ENCODE results near the gene ENDOU. TPM values are rescaled to one million over a fixed set of nuclear protein-coding genes. Genes with fewer than 3 reads are reported as not detected.
"Not testable (repeated sequence)": the region's sequence is repeated elsewhere in the genome, so short reads cannot be mapped to it uniquely, and the experiment has no call there.

ENDOU gene
- total and polyA plus RNA-seq, 2 donors from 2014 or later = 0.28 to 0.91 TPM

DNA sequence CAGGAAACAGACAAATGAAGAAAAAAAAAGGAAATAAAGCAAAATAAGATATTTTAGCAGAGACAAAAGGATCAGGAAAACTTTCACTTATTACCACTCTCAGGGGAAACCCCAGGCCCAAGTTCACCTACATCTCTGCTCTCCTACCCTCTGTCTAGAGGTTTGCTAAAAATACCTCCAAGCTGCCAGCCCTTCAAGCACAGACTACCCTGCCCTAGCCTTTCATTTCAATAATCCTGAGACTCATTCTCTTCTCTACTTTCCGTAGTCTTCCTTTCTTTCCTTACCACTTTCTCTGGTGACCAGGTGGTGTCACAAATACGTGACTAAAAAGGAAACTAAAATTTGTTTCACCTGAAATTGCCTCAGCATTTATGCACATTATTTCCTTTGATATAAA is 53.2 kb downstream of the ENDOU start:
- FAIRE-seq = no peak
- no peaks in the 10 kb centered on the region for H3K27me3 ChIP-seq (ENCODE audit: control insufficient read depth, insufficient read depth, low read length)

DNA sequence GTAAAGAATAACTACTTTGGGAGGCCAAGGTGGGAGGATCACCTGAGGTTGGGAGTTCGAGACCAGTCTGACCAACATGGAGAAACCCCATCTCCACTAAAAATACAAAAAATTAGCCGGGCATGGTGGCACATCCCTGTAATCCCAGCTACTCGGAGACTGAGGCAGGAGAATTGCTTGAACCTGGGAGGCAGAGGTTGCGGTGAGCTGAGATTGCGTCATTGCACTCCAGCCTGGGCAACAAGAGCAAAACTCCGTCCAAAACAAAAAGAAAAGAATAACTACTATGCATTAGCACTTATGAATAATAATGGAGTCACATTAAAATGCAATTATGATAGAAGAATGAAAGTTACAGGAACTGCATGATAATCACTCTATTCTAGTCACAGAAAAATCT is 57.4 kb downstream of the ENDOU start:
- H3K27me3 ChIP-seq (ENCODE audit: control insufficient read depth, insufficient read depth, low read length); H3K9ac ChIP-seq (ENCODE audit: low read length in 3 of 3); H3K4me1 ChIP-seq (ENCODE audit: control insufficient read depth in 2 of 3, insufficient read depth in 2 of 3, low read depth in 1 of 3, low read length in 3 of 3); H3K27ac ChIP-seq (ENCODE audit: low read depth in 2 of 2, low read length in 2 of 2); intact Hi-C loops (cut with DNase I); DNase-seq; FAIRE-seq; H3K4me3 ChIP-seq (ENCODE audit: low read length in 3 of 3); H3K9me3 ChIP-seq (ENCODE audit: control insufficient read depth in 2 of 3, insufficient read depth in 1 of 3, low read length in 3 of 3): not testable (repeated sequence)
- peaks cover 6 to 20% (median 9%) of the 10 kb centered on the region in 3 donors for H3K36me3 ChIP-seq (ENCODE audit: control insufficient read depth in 2 of 3, insufficient read depth in 3 of 3, low read length in 3 of 3)

More for the DNA sequence above, 53.2 kb downstream of the ENDOU start:
- H3K9ac ChIP-seq (ENCODE audit: low read length in 3 of 3) = no peak overlapping the region
- no peaks in the 10 kb centered on the region for H3K4me1 ChIP-seq (ENCODE audit: control insufficient read depth in 2 of 3, insufficient read depth in 2 of 3, low read depth in 1 of 3, low read length in 3 of 3)
- TF ChIP-seq, protein P1, sequence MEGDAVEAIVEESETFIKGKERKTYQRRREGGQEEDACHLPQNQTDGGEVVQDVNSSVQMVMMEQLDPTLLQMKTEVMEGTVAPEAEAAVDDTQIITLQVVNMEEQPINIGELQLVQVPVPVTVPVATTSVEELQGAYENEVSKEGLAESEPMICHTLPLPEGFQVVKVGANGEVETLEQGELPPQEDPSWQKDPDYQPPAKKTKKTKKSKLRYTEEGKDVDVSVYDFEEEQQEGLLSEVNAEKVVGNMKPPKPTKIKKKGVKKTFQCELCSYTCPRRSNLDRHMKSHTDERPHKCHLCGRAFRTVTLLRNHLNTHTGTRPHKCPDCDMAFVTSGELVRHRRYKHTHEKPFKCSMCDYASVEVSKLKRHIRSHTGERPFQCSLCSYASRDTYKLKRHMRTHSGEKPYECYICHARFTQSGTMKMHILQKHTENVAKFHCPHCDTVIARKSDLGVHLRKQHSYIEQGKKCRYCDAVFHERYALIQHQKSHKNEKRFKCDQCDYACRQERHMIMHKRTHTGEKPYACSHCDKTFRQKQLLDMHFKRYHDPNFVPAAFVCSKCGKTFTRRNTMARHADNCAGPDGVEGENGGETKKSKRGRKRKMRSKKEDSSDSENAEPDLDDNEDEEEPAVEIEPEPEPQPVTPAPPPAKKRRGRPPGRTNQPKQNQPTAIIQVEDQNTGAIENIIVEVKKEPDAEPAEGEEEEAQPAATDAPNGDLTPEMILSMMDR (IDR thresholded peaks at IDR 0.05; ENCODE audit: borderline replicate concordance, extremely low read depth, insufficient read depth) = no peak
- intact Hi-C loops (cut with DNase I) = no loop called here
- peaks cover 0 to 11% (median 5%) of the 10 kb centered on the region in 3 donors for H3K36me3 ChIP-seq (ENCODE audit: control insufficient read depth in 2 of 3, insufficient read depth in 3 of 3, low read length in 3 of 3)
- DNase-seq = no peak
- H3K27ac ChIP-seq (ENCODE audit: low read depth in 2 of 2, low read length in 2 of 2) = no peak overlapping the region
- H3K4me3 ChIP-seq (ENCODE audit: low read length in 3 of 3) = no peak overlapping the region
- H3K9me3 ChIP-seq (ENCODE audit: control insufficient read depth in 2 of 3, insufficient read depth in 1 of 3, low read length in 3 of 3) = no peaks in the 10 kb centered on the region

Other genes with a start within 250 kb of the ENDOU start
- gene RPAP3, start 19.5 kb downstream of the ENDOU start, total RNA-seq = 20.6 TPM
- 15.6 TPM for gene RPAP3, start 19.5 kb downstream of the ENDOU start, polyA plus RNA-seq (ENCODE audit: insufficient read depth, low read depth, low replicate concordance)
- 179 TPM for gene RAPGEF3, start 33.4 kb upstream of the ENDOU start, total RNA-seq
- gene RAPGEF3, start 33.4 kb upstream of the ENDOU start, polyA plus RNA-seq (ENCODE audit: insufficient read depth, low read depth, low replicate concordance) = 84.3 TPM
- gene SLC48A1, start 47.7 kb upstream of the ENDOU start, total RNA-seq = 69.9 TPM
- gene SLC48A1, start 47.7 kb upstream of the ENDOU start, polyA plus RNA-seq (ENCODE audit: insufficient read depth, low read depth, low replicate concordance) = 56.9 TPM
- gene HDAC7, start 94.4 kb upstream of the ENDOU start, total RNA-seq = 132 TPM
- gene HDAC7, start 94.4 kb upstream of the ENDOU start, polyA plus RNA-seq (ENCODE audit: insufficient read depth, low read depth, low replicate concordance) = 35.0 TPM
- 14.8 TPM for gene VDR, start 179.5 kb upstream of the ENDOU start, total RNA-seq
- gene VDR, start 179.5 kb upstream of the ENDOU start, polyA plus RNA-seq (ENCODE audit: insufficient read depth, low read depth, low replicate concordance) = 19.1 TPM
- 51.7 TPM for gene TMEM106C, start 238.1 kb upstream of the ENDOU start, total RNA-seq
- 126 TPM for gene TMEM106C, start 238.1 kb upstream of the ENDOU start, polyA plus RNA-seq (ENCODE audit: insufficient read depth, low read depth, low replicate concordance)

Data from kidney (tissue), 14 donors.